Smooth muscle cell (in vitro differentiated cells): ENCODE results near the gene RNF223. TPM values are rescaled to one million over a fixed set of nuclear protein-coding genes. Genes with fewer than 3 reads are reported as not detected.

Source experiments
- DNase-seq: peaks from one replicate; lab custom pipeline; 2025; ENCODE audit not compliant: unreplicated experiment; lab: John Stamatoyannopoulos, UW
- H2AFZ ChIP-seq: fragments of 200-600 bp; sonication (generic); 2 replicates; pipeline ENCODE4 v1.6.0; 2016; ENCODE audit warnings: antibody characterized with exemption, low read depth, mild to moderate bottlenecking
- H3F3A ChIP-seq: fragments of 200-600 bp; sonication (generic); 2 replicates; pipeline ENCODE4 v1.6.0; 2017; ENCODE audit warnings: antibody characterized with exemption, low read depth
- H3K27ac ChIP-seq: fragments of 200-600 bp; sonication (generic); 2 replicates; pipeline ENCODE4 v1.5.1; 2016; ENCODE audit warnings: low read depth, mild to moderate bottlenecking
- H3K27me3 ChIP-seq: fragments of 200-600 bp; sonication (generic); 2 replicates; pipeline ENCODE4 v1.6.1; 2016; ENCODE audit warnings: low read depth, mild to moderate bottlenecking
- H3K36me3 ChIP-seq: fragments of 200-600 bp; sonication (generic); 2 replicates; pipeline ENCODE4 v1.5.1; 2016; ENCODE audit warnings: low read depth
- H3K4me1 ChIP-seq: fragments of 200-600 bp; sonication (generic); 2 replicates; pipeline ENCODE4 v1.5.1; 2016; ENCODE audit warnings: low read depth
- H3K4me2 ChIP-seq: fragments of 200-600 bp; sonication (generic); 2 replicates; pipeline ENCODE4 v1.6.0; 2016; ENCODE audit warnings: mild to moderate bottlenecking
- H3K4me3 ChIP-seq: fragments of 200-600 bp; sonication (generic); 2 replicates; pipeline ENCODE4 v1.5.1; 2016; ENCODE audit warnings: mild to moderate bottlenecking
- H3K79me2 ChIP-seq: fragments of 200-600 bp; sonication (generic); 2 replicates; pipeline ENCODE4 v1.6.0; 2016; ENCODE audit warnings: low read depth, mild to moderate bottlenecking
- H3K9ac ChIP-seq: fragments of 200-600 bp; sonication (generic); 2 replicates; pipeline ENCODE4 v1.6.0; 2016; ENCODE audit warnings: low read depth
- H3K9me3 ChIP-seq: fragments of 200-600 bp; sonication (generic); replicated peaks from 2 replicates; pipeline ENCODE4 v1.5.1; 2016; ENCODE audit warnings: low read depth
- H4K20me1 ChIP-seq: fragments of 200-600 bp; sonication (generic); 2 replicates; pipeline ENCODE4 v1.6.0; 2016; ENCODE audit warnings: low read depth
- WGBS: methylation state at CpG from one replicate; pipeline ENCODE4 v1.1.7; 2016; ENCODE audit warnings: low lambda C conversion rate; 5-methylcytosine and 5-hydroxymethylcytosine counted together
- polyA plus RNA-seq: library from polyadenylated mRNA; unstranded; fragments of >200 nt; fragmentation: Nextera tagmentation; extraction: Ambion mirVana; gene quantifications from 2 replicates; pipeline ENCODE4 v1.2.1, GENCODE V29; 2016
- total RNA-seq: library from RNA; depleted of rRNA; stranded (reverse); fragments of >200 nt; gene quantifications from 2 replicates; pipeline ENCODE4 v1.2.3, GENCODE V29; 2014
- TF ChIP-seq, protein P1 (sequence below): fragments of 200-600 bp; sonication (generic); IDR thresholded peaks from 2 replicates; pipeline ENCODE4 v1.5.1; 2017; ENCODE audit warnings: borderline replicate concordance, mild to moderate bottlenecking, antibody characterized with exemption; ENCODE audit not compliant: insufficient read depth, poor library complexity, severe bottlenecking

Gene RNF223
- total and polyA plus RNA-seq, 2 experiments from 2014 or later, result 1.6 to 4.3 TPM

DNA sequence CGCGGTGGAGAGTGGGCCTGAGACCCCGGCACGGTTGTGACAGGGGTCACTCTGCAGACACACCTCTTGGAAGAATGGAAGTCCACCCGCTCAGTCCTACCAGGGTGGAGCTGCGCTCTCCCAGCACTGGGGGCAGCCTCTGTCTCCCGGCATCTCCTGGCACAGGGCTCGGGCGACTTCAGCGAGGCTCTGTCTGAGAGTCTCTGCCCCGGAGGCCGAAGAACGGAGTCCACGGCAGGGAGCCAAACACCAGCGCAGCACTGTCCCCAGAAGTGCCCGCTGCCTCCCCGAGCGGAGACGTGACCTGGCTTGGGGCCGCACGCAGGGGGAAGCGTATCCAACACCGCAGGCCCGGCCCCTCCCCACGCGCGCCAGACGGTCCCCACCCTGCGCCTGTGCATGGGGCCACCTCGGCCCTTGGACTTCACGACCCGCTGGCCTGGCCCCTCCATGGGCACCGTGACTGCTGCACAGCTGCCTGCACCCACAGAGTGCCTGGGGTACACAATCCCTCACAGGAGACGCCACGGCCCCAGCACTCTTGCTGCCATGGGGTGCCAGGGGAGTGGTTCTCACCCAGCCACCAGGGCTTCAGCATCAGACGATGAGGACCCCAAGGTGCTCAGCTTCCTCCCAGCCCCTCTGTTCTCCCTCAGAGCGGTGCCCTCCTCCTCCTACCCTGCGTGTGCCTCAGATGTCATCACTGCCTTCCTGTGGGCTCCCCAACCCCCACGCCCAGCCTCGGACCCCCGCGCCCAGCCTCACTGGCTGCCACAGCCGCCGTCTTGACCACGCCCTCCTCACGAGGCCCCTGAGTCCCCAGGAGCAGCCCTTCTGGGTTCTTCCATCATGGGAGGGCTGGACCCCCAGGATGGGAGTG lies 14.9 kb upstream of the RNF223 start:
- Histone ChIP-seq H3K27me3 (no peaks in the 10 kb centered on the region), H3K9me3 (no peaks in the 10 kb centered on the region), H3K79me2 (no peaks in the 10 kb centered on the region), H4K20me1 (no peaks in the 10 kb centered on the region), H3K36me3 (no peaks in the 10 kb centered on the region), H3K27ac (no peak overlapping the region), H3F3A (no peaks in the 10 kb centered on the region), H3K9ac (no peak overlapping the region), H3K4me2 (no peak overlapping the region), H3K4me3 (no peak overlapping the region), H3K4me1 (no peaks in the 10 kb centered on the region), H2AFZ (no peak overlapping the region)
- no peak for DNase-seq
- TF ChIP-seq, protein P1, sequence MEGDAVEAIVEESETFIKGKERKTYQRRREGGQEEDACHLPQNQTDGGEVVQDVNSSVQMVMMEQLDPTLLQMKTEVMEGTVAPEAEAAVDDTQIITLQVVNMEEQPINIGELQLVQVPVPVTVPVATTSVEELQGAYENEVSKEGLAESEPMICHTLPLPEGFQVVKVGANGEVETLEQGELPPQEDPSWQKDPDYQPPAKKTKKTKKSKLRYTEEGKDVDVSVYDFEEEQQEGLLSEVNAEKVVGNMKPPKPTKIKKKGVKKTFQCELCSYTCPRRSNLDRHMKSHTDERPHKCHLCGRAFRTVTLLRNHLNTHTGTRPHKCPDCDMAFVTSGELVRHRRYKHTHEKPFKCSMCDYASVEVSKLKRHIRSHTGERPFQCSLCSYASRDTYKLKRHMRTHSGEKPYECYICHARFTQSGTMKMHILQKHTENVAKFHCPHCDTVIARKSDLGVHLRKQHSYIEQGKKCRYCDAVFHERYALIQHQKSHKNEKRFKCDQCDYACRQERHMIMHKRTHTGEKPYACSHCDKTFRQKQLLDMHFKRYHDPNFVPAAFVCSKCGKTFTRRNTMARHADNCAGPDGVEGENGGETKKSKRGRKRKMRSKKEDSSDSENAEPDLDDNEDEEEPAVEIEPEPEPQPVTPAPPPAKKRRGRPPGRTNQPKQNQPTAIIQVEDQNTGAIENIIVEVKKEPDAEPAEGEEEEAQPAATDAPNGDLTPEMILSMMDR, result no peak
- 97% methylated on average over 38 of the region's 46 CpGs for WGBS

DNA sequence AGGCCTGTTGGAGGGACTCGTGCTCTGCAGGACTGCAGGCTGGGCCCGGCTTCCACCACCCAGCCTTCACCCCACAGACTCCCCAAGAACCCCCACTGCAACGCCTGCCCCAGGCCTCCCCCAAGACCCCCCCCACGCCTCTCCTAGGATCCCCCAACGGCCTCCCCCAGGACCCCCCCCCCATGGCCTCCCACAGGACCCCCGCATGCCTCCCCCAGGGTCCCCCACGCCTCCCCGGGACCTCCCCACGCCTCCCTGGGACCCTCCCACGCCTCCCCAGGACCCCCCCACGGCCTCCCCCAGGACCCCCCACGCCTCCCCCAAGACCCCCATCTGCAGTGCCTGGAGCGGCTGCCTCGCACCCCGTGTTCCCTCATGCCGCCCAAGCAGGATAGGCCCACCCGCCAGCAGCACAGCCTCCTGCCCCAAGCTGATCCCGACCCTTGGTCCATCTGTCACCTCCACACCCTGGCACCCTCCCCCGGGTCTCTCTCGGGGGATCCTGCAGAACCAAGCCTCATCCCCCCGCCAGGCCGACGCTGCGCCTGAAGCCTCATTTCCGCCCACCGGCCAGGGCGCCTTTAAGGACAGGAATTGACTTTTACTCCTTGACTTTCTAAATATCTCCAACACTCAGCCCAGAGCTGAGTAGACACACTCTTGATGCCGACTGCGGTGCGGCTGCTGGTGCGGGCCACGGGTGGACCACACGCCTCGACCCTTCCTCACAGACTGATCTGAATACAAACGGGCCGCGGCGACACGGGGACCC lies 14.1 kb upstream of the RNF223 start:
- 98% methylated on average over 21 of the region's 39 CpGs for WGBS
- Histone ChIP-seq H3K4me1 (no peaks in the 10 kb centered on the region), H3K27ac (no peak overlapping the region), H3K27me3 (no peaks in the 10 kb centered on the region), H3K4me3 (no peak overlapping the region), H3K9me3 (no peaks in the 10 kb centered on the region), H2AFZ (no peak overlapping the region), H4K20me1 (no peaks in the 10 kb centered on the region), H3K4me2 (no peak overlapping the region), H3K9ac (no peak overlapping the region), H3K36me3 (no peaks in the 10 kb centered on the region), H3K79me2 (no peaks in the 10 kb centered on the region), H3F3A (no peaks in the 10 kb centered on the region)
- TF ChIP-seq, protein P1, result no peak
- no peak for DNase-seq

DNA sequence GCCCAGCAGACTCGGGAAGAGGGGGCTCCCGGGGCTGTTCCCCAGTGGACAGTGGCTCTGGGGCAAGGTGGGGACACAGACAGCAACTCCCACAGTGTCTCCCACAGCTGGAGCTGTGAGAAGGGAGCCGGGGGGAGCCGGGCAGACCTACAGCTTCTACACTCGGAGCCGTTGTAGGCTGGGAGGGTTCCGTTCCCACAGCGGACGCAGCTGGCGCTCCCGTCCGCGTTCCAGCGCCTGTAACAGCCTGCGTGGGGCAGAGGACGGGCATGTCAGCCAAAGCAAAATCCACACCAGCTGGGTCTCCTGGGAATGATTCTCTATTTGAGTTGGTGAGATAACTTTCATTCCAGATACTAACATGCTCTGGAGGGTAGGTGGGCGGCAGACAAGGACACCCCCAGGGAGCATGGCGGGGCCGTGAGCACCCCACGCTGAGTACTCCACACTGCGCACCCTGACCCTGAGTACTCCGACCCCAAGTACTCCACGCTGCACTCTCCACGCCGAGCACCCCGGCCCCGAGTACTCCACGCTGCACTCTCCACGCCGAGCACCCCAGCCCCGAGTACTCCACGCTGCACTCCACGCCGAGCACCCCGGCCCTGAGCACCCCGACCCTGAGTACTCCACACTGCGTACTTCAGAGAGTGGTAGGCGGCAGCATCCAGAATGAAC lies 13.4 kb upstream of the RNF223 start:
- Histone ChIP-seq H3K27me3 (no peaks in the 10 kb centered on the region), H2AFZ (no peak overlapping the region), H3K79me2 (no peaks in the 10 kb centered on the region), H3K9me3 (no peaks in the 10 kb centered on the region), H3K36me3 (no peaks in the 10 kb centered on the region), H3K4me3 (no peak overlapping the region), H3K27ac (no peak overlapping the region), H3F3A (no peaks in the 10 kb centered on the region), H4K20me1 (no peaks in the 10 kb centered on the region), H3K4me1 (no peaks in the 10 kb centered on the region), H3K9ac (no peak overlapping the region), H3K4me2 (no peak overlapping the region)
- 95% methylated on average over 33 of the region's 38 CpGs for WGBS
- TF ChIP-seq, protein P1, result no peak
- no peak for DNase-seq
